K562 (cell line): ENCODE results near the gene GPRIN2. TPM values are rescaled to one million over a fixed set of nuclear protein-coding genes. Genes with fewer than 3 reads are reported as not detected.

Experiments used
- ATAC-seq: fragments of 200-7000 bp; cut with Tn5 transposase; 3 replicates; pipeline ENCODE4 v1.9.1; 2020; ENCODE audit warnings: moderate library complexity
- BruUV-seq: library from RNA; stranded (reverse); fragments of 400-500 nt; replicated peaks from 2 replicates; lab custom pipeline; 2021; lab: Mats Ljungman, UMichigan
- CTCF ChIA-PET: fragments of 300-600 bp; formaldehyde crosslinking; extraction: SDS; loops from one replicate; lab custom pipeline; 2021; ENCODE audit warnings: low intra/inter-chr PET ratio; lab: Yijun Ruan, JAX
- POLR2A ChIA-PET: fragments of 300-600, 350-650 bp; sonication (Branson Sonifier 250); formaldehyde crosslinking; extraction: SDS; loops from one replicate; lab custom pipeline; 2021; ENCODE audit warnings: antibody characterized with exemption, inconsistent platforms; lab: Yijun Ruan, JAX
- DNase-seq, 4 experiments: peaks; one replicate each; pipeline versions ENCODE4 v3.0.0 to v3.0.0-alpha.2; 2011 to 2018; ENCODE audit warnings: low spot score in 3 of 4, mixed read lengths in 3 of 4; ENCODE audit errors: extremely low read depth in 1 of 4
- FAIRE-seq: peaks from 2 replicates; lab custom pipeline; 2011; peaks lifted over from hg19 to GRCh38; lab: Jason Lieb, UNC
- H2AFZ ChIP-seq: 2 replicates; pipeline ENCODE4 v1.6.0; 2011; ENCODE audit warnings: low read depth, low read length, control low read depth, inconsistent platforms
- H3K27ac ChIP-seq: fragments of 200-600 bp; 3 replicates; pipeline ENCODE4 v1.8.0; 2011; ENCODE audit warnings: low read depth, mild to moderate bottlenecking, control low read depth, inconsistent platforms, low read length, moderate library complexity, mixed read lengths; ENCODE audit errors: extremely low read depth
- H3K27me3 ChIP-seq, 2 experiments: fragments of 300-600 bp in 1 of 2; 2 replicates in 1 of 2; 3 replicates in 1 of 2; pipeline versions ENCODE4 v1.6.0 to v1.8.0; 2011; ENCODE audit warnings: inconsistent platforms in 2 of 2, low read length in 2 of 2, mild to moderate bottlenecking in 1 of 2, mixed read lengths in 1 of 2, moderate library complexity in 1 of 2; ENCODE audit not compliant: control insufficient read depth in 2 of 2, insufficient read depth in 2 of 2
- H3K36me3 ChIP-seq: fragments of 300-600 bp; 3 replicates; pipeline ENCODE4 v1.8.0; 2011; ENCODE audit warnings: mild to moderate bottlenecking, low read length, inconsistent platforms; ENCODE audit not compliant: control insufficient read depth, insufficient read depth
- H3K4me1 ChIP-seq, 2 experiments: fragments of 200-600 bp in 1 of 2; replicated peaks in 1 of 2; 2 replicates in 1 of 2; 3 replicates in 1 of 2; pipeline versions ENCODE4 v1.5.1 to v1.8.0; 2011; ENCODE audit warnings: inconsistent platforms in 2 of 2, low read length in 2 of 2, mild to moderate bottlenecking in 1 of 2, mixed read lengths in 1 of 2, moderate library complexity in 1 of 2; ENCODE audit not compliant: control insufficient read depth in 2 of 2, insufficient read depth in 2 of 2
- H3K4me2 ChIP-seq: 2 replicates; pipeline ENCODE4 v1.6.1; 2011; ENCODE audit warnings: low read length, control low read depth, inconsistent platforms, mixed read lengths; ENCODE audit not compliant: insufficient read depth
- H3K4me3 ChIP-seq: fragments of 200-600 bp; sonication (generic), shearing (Covaris generic); 2 replicates; pipeline ENCODE4 v1.5.1; 2016; ENCODE audit warnings: control low read depth, inconsistent platforms
- H3K79me2 ChIP-seq: fragments of 200-600 bp; 3 replicates; pipeline ENCODE4 v1.8.0; 2011; ENCODE audit warnings: low read length, inconsistent platforms; ENCODE audit not compliant: control insufficient read depth, insufficient read depth
- H3K9ac ChIP-seq, 2 experiments: 2 replicates each; pipeline versions ENCODE4 v1.6.0 to v1.6.1; 2011; ENCODE audit warnings: low read depth in 2 of 2, low read length in 2 of 2, control low read depth in 1 of 2, inconsistent platforms in 1 of 2, mild to moderate bottlenecking in 1 of 2, mixed read lengths in 1 of 2; ENCODE audit not compliant: insufficient read depth in 1 of 2
- H3K9me1 ChIP-seq: one replicate; pipeline ENCODE4 v1.6.0; 2011; ENCODE audit warnings: inconsistent platforms, mild to moderate bottlenecking, low read length, moderate library complexity; ENCODE audit not compliant: control insufficient read depth, insufficient read depth
- H3K9me3 ChIP-seq: replicated peaks from 2 replicates; pipeline ENCODE4 v1.5.1; 2011; ENCODE audit warnings: low read depth, low read length, inconsistent platforms; ENCODE audit not compliant: control insufficient read depth, insufficient read depth
- H4K20me1 ChIP-seq: replicated peaks from 2 replicates; pipeline ENCODE4 v1.6.1; 2011; ENCODE audit warnings: low read length, inconsistent platforms, mixed read lengths; ENCODE audit not compliant: control insufficient read depth, insufficient read depth
- FOXK1 ChIP-seq: sonication (generic); formaldehyde crosslinking; IDR thresholded peaks from 2 replicates; pipeline ENCODE4 v1.8.0; 2022; ENCODE audit warnings: missing genetic modification reagents, mild to moderate bottlenecking, borderline replicate concordance
- KLF1 ChIP-seq: fragments of 450-650 bp; IDR thresholded peaks from 2 replicates; pipeline ENCODE4 v1.6.1; 2016; ENCODE audit warnings: missing genetic modification characterization, missing compliant biosample characterization
- MCM7 ChIP-seq, 2 experiments: fragments of 450-650 bp; IDR thresholded peaks; 2 replicates each; pipeline ENCODE4 v1.6.1; 2016 to 2018
- WGBS: fragments of 100-300 bp; shearing (Covaris generic); methylation state at CpG from one replicate; pipeline ENCODE4 v1.1.6; 2016; ENCODE audit warnings: low coverage, mixed read lengths; ENCODE audit not compliant: insufficient coverage; ENCODE audit errors: missing lambda C conversion rate; 5-methylcytosine and 5-hydroxymethylcytosine counted together
- in situ Hi-C: fragments of 300-500 bp; cut with MboI; formaldehyde crosslinking; loops from 4 replicates; pipeline ENCODE4 v1.15.0; 2018; ENCODE audit warnings: inconsistent platforms, mixed read lengths
- intact Hi-C: fragments of 100-400 bp; cut with micrococcal nuclease; formaldehyde crosslinking; loops from 2 replicates; pipeline ENCODE4 v1.14.2; 2022
- polyA plus RNA-seq, 8 experiments: library from polyadenylated mRNA; depleted of rRNA in 4 of 8; stranded (reverse) in 5 of 8; unstranded in 3 of 8; fragments of >200 nt; fragmentation: Nextera tagmentation in 2 of 8; fragmentation: Illumina TruSeq in 1 of 8; extraction: Ambion mirVana in 2 of 8; extraction: Trizol in 1 of 8; gene quantifications; 2 replicates each; pipeline versions ENCODE4 v1.2.1 to v1.2.3, GENCODE V29; 2011 to 2014; ENCODE audit warnings: inconsistent platforms in 1 of 8, missing spikeins in 1 of 8
- total RNA-seq, 7 experiments: library from RNA; depleted of rRNA in 6 of 7; stranded (reverse); fragments of >200 nt in 6 of 7; fragmentation: Illumina TruSeq in 2 of 7; extraction: Trizol in 2 of 7; gene quantifications; 2 replicates each; pipeline versions ENCODE4 v1.2.1 to v1.2.3, GENCODE V29; 2011 to 2021; ENCODE audit warnings: low replicate concordance in 1 of 7
- TF ChIP-seq, protein P1 (sequence below): fragments of 250-450 bp; sonication (Bioruptor Pico); IDR thresholded peaks from 2 replicates; pipeline ENCODE4 v1.9.0; 2021; ENCODE audit warnings: mild to moderate bottlenecking, inconsistent platforms
- TF ChIP-seq, protein P2 (sequence below): fragments of 450-650 bp; IDR thresholded peaks from 2 replicates; pipeline ENCODE4 v1.6.1; 2018; ENCODE audit not compliant: partially characterized antibody

The GPRIN2 gene
- total and polyA plus RNA-seq, 9 of the 15 experiments (the other 6 are each of a cell fraction or from before 2014, with no cell fraction given) = not detected

DNA sequence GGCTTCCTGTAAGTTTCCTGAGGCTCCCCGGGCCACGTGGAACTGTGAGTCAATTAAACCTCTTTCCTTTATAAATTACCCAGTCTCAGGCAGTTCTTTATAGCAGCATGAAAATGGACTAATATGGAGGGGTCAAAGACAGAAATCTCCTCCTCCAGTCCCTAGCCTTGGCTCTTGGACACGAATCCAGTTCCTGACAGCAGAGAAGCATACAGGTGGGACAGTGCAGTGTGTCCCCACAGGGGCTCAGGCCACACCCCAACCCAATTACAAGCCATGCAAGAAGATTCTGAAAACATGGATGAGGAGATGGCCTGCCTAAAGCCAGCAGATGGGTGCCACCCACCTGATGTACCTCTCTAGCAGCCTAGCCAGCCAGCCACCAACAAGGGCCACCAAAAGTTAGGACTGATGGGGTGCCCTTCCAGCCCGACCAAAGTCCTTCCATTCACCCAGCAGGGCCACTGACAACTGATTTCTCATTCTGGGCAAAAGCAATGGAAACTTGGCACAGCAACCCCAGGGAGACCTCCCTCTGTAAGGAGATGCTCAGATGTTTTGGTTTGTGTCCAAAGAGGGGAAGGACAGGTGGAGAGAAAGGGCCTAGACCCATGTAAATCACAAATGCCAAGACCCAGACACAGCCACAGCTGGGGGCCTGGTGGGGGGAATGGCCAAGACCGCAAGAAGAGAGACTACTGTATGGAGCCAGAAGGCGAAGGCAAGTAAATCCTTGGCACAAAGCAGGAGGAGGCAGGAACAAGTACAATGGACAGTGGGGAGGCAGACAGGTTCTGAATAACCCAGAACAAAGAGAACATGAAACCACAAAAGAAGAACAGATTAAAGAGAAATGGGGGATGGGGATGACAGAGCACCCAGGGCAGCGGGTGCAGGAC is 13.6 kb downstream of the GPRIN2 start:
- POLR2A ChIA-PET = interaction anchor here (1.4 to 1.7 kb wide), 3 partner anchors 9 to 14 kb away, joined by 4 to 6 read pairs (median 5); partner anchors contain the start of gene GPRIN2
- no peak for DNase-seq

More for the DNA sequence above, 13.6 kb downstream of the GPRIN2 start:
- CTCF ChIA-PET = no interaction called here
- intact Hi-C loops = no loop called here
- H3K27ac ChIP-seq = no peak overlapping the region
- H3K9me3 ChIP-seq = no peaks in the 10 kb centered on the region
- H3K4me2 ChIP-seq = no peak overlapping the region
- peaks cover 0 to 6% of the 10 kb centered on the region in 2 experiments; a peak in 2 of 5 replicates for H3K4me1 ChIP-seq
- H3K79me2 ChIP-seq = no peaks in the 10 kb centered on the region
- in situ Hi-C loops = no loop called here
- no peak for FAIRE-seq
- H3K4me3 ChIP-seq = no peak overlapping the region
- H2AFZ ChIP-seq = no peak overlapping the region
- peaks cover 26 to 65% of the 10 kb centered on the region in 2 experiments; a peak in 4 of 5 replicates for H3K27me3 ChIP-seq
- BruUV-seq = no TSS peak
- ATAC-seq = no peak
- H4K20me1 ChIP-seq = peaks cover 28% of the 10 kb centered on the region
- H3K9me1 ChIP-seq = no peaks in the 10 kb centered on the region
- TF ChIP-seq, protein P1, sequence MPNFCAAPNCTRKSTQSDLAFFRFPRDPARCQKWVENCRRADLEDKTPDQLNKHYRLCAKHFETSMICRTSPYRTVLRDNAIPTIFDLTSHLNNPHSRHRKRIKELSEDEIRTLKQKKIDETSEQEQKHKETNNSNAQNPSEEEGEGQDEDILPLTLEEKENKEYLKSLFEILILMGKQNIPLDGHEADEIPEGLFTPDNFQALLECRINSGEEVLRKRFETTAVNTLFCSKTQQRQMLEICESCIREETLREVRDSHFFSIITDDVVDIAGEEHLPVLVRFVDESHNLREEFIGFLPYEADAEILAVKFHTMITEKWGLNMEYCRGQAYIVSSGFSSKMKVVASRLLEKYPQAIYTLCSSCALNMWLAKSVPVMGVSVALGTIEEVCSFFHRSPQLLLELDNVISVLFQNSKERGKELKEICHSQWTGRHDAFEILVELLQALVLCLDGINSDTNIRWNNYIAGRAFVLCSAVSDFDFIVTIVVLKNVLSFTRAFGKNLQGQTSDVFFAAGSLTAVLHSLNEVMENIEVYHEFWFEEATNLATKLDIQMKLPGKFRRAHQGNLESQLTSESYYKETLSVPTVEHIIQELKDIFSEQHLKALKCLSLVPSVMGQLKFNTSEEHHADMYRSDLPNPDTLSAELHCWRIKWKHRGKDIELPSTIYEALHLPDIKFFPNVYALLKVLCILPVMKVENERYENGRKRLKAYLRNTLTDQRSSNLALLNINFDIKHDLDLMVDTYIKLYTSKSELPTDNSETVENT (CRISPR knock-in tag) = peak; percentile 21; the same call in 1 of the 2 replicates
- TF ChIP-seq FOXK1 (CRISPR knock-in tag) = 0 out of 2 replicates have a peak, but pooled peaks have one; percentile 17
- TF ChIP-seq, protein P2, sequence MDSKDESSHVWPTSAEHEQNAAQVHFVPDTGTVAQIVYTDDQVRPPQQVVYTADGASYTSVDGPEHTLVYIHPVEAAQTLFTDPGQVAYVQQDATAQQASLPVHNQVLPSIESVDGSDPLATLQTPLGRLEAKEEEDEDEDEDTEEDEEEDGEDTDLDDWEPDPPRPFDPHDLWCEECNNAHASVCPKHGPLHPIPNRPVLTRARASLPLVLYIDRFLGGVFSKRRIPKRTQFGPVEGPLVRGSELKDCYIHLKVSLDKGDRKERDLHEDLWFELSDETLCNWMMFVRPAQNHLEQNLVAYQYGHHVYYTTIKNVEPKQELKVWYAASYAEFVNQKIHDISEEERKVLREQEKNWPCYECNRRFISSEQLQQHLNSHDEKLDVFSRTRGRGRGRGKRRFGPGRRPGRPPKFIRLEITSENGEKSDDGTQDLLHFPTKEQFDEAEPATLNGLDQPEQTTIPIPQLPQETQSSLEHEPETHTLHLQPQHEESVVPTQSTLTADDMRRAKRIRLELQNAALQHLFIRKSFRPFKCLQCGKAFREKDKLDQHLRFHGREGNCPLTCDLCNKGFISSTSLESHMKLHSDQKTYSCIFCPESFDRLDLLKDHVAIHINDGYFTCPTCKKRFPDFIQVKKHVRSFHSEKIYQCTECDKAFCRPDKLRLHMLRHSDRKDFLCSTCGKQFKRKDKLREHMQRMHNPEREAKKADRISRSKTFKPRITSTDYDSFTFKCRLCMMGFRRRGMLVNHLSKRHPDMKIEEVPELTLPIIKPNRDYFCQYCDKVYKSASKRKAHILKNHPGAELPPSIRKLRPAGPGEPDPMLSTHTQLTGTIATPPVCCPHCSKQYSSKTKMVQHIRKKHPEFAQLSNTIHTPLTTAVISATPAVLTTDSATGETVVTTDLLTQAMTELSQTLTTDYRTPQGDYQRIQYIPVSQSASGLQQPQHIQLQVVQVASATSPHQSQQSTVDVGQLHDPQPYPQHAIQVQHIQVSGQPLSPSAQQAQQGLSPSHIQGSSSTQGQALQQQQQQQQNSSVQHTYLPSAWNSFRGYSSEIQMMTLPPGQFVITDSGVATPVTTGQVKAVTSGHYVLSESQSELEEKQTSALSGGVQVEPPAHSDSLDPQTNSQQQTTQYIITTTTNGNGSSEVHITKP = no peak
- TF ChIP-seq KLF1 (tag) = peak; percentile 23; the same call in 1 of the 2 replicates
- 0 out of 4 replicates have a peak, but pooled peaks of 1 of the 2 experiments have one; percentile 1 for TF ChIP-seq MCM7 (IDR thresholded peaks at IDR 0.05)
- TF ChIP-seq, all 486 proteins: peak for 4
- WGBS = 1% methylated on average over 7 of the region's 7 CpGs
- no peak overlapping the region for H3K9ac ChIP-seq
- H3K36me3 ChIP-seq = no peaks in the 10 kb centered on the region
